HepG2 (cell line): Measurements from ENCODE around the gene SMIM44. TPM values are rescaled to one million over a fixed set of nuclear protein-coding genes. Genes with fewer than 3 reads are reported as not detected.

Source experiments
- FOXK1 ChIP-seq: sonication (generic); formaldehyde crosslinking; IDR thresholded peaks from 2 replicates; pipeline ENCODE4 v1.4.0; 2020; ENCODE audit warnings: low read depth, missing genetic modification reagents, borderline replicate concordance
- FUBP1 ChIP-seq: sonication (generic); formaldehyde crosslinking; IDR thresholded peaks from 2 replicates; pipeline ENCODE4 v1.5.1; 2020; ENCODE audit warnings: missing genetic modification reagents, mild to moderate bottlenecking, borderline replicate concordance
- HMG20B ChIP-seq: conservative IDR thresholded peaks from 2 replicates; pipeline ENCODE4 v1.6.1; 2016; ENCODE audit warnings: missing genetic modification reagents, missing compliant biosample characterization
- NFE2 ChIP-seq: sonication (generic); formaldehyde crosslinking; IDR thresholded peaks from 2 replicates; pipeline ENCODE4 v1.4.0; 2020; ENCODE audit warnings: missing genetic modification reagents
- RBAK ChIP-seq: sonication (generic); formaldehyde crosslinking; IDR thresholded peaks from 2 replicates; pipeline ENCODE4 v1.5.1; 2020; ENCODE audit warnings: mild to moderate bottlenecking, missing genetic modification reagents
- RFXAP ChIP-seq: sonication (generic); formaldehyde crosslinking; IDR thresholded peaks from 2 replicates; pipeline ENCODE4 v1.4.0; 2020; ENCODE audit warnings: missing genetic modification reagents, borderline replicate concordance
- SNAPC4 ChIP-seq: sonication (generic); formaldehyde crosslinking; IDR thresholded peaks from 2 replicates; pipeline ENCODE4 v1.4.0; 2020; ENCODE audit warnings: mild to moderate bottlenecking, missing genetic modification reagents
- TFDP2 ChIP-seq: sonication (generic); formaldehyde crosslinking; IDR thresholded peaks from 2 replicates; pipeline ENCODE4 v1.4.0; 2020; ENCODE audit warnings: missing genetic modification reagents
- THAP9 ChIP-seq: sonication (generic); formaldehyde crosslinking; IDR thresholded peaks from 2 replicates; pipeline ENCODE4; 2020; ENCODE audit warnings: missing genetic modification reagents, mild to moderate bottlenecking, borderline replicate concordance
- ZFY ChIP-seq: sonication (generic); formaldehyde crosslinking; IDR thresholded peaks from 2 replicates; pipeline ENCODE4 v1.4.0; 2020; ENCODE audit warnings: missing genetic modification reagents
- ZNF232 ChIP-seq: sonication (generic); formaldehyde crosslinking; IDR thresholded peaks from 2 replicates; pipeline ENCODE4 v1.4.0; 2020; ENCODE audit warnings: missing genetic modification reagents, borderline replicate concordance
- ZNF451 ChIP-seq: sonication (generic); formaldehyde crosslinking; IDR thresholded peaks from 2 replicates; pipeline ENCODE4 v1.5.0; 2020; ENCODE audit warnings: mild to moderate bottlenecking, missing genetic modification reagents
- ZNF577 ChIP-seq: sonication (generic); formaldehyde crosslinking; IDR thresholded peaks from 2 replicates; pipeline ENCODE4 v1.4.0; 2020; ENCODE audit warnings: mild to moderate bottlenecking, low read depth, missing genetic modification reagents, borderline replicate concordance
- ZNF747 ChIP-seq: sonication (generic); formaldehyde crosslinking; IDR thresholded peaks from 2 replicates; pipeline ENCODE4 v1.8.1; 2023; ENCODE audit warnings: missing genetic modification reagents, mild to moderate bottlenecking, borderline replicate concordance
- polyA plus RNA-seq, 8 experiments: library from polyadenylated mRNA; depleted of rRNA in 3 of 8; stranded (reverse) in 7 of 8; unstranded in 1 of 8; fragments of >200 nt; fragmentation: Illumina TruSeq in 4 of 8; extraction: Trizol in 4 of 8; gene quantifications; 2 replicates each; pipeline versions ENCODE4 v1.2.1 to v1.2.3, GENCODE V29; 2011 to 2016; ENCODE audit warnings: low read depth in 4 of 8, missing spikeins in 1 of 8, mixed read lengths in 1 of 8; ENCODE audit not compliant: insufficient read depth in 1 of 8
- total RNA-seq, 5 experiments: library from RNA; depleted of rRNA; stranded (reverse); fragments of >200 nt; fragmentation: Illumina TruSeq; extraction: Trizol; gene quantifications; 2 replicates each; pipeline ENCODE4 v1.2.3, GENCODE V29; 2016; ENCODE audit warnings: low read depth in 1 of 5

The SMIM44 gene
- total and polyA plus RNA-seq, 2 of the 13 experiments (the other 11 are each of a cell fraction or from before 2014, with no cell fraction given), result not detected

GRCh38 chr19:3506384-3507340 lies 23.4 kb upstream of the SMIM44 start (continued):
- TF ChIP-seq ZNF577, result no peak
- TF ChIP-seq ZFY (CRISPR knock-in tag), result peak; percentile 76; the same call in 1 of the 2 replicates
- TF ChIP-seq NFE2 (CRISPR knock-in tag), result no peak
- TF ChIP-seq HMG20B (CRISPR knock-in tag), result no peak
- TF ChIP-seq RFXAP (CRISPR knock-in tag), result 0 out of 2 replicates have a peak, but pooled peaks have one; percentile 0
- TF ChIP-seq FOXK1 (CRISPR knock-in tag), result no peak
- no peak for TF ChIP-seq RBAK (CRISPR knock-in tag)
- TF ChIP-seq SNAPC4 (CRISPR knock-in tag), result no peak
- TF ChIP-seq ZNF232 (CRISPR knock-in tag), result no peak
- TF ChIP-seq ZNF747, result no peak
- no peak for TF ChIP-seq THAP9 (CRISPR knock-in tag)
- no peak for TF ChIP-seq TFDP2
- no peak for TF ChIP-seq FUBP1 (CRISPR knock-in tag)
- 0 out of 2 replicates have a peak, but pooled peaks have one; percentile 10 for TF ChIP-seq ZNF451 (CRISPR knock-in tag)
